GM19463 (cell line): ENCODE measurements around the gene TADA3.
A peak's percentile ranks its signal among the peaks of the same experiment; 100 is the strongest.

Experiments used
- ATAC-seq: cut with Tn5 transposase; IDR thresholded peaks from one replicate; pipeline ENCODE4 v1.9.1; 2021; ENCODE audit warnings: mild to moderate bottlenecking, moderate library complexity; ENCODE audit not compliant: unreplicated experiment

TADA3 gene

DNA sequence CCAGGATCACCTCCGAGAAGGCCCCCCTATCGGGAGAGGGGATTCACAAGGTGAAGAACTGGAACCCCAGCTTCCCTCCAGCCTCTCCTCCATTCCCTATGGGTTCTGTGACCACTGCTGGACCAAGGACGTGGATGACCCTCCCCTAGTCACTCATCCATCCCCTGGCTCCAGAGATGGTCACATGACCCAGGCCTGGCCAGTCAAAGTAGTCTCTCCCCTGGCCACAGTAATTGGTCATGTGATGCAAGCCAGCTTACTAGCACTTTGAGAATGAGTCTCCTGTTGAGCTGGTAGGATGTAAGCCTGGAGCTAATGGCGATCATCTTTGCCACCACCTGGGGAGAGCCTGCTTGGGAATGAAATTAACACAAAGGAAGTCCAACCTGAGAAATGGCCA is 26.4 kb downstream of the TADA3 start:
- no peak for ATAC-seq

DNA sequence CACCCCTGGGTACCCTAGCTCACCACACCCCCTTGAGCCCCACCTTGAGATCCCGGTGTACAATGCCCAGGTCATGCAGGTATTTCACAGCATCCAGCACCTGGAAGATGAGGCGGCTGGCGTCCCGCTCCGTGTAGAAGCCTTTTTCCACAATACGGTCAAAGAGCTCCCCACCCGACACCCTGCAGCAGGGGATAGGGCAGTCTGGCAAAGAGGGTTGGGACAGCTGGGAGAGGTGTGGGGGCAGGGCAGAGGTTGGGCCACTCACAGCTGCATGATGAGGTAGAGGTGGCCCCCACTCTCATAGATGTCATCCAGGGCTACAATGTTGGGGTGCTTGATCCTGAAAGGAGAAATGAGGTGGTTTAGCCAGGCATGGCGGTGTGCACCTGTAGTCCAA is 29.4 kb downstream of the TADA3 start:
- no peak for ATAC-seq

DNA sequence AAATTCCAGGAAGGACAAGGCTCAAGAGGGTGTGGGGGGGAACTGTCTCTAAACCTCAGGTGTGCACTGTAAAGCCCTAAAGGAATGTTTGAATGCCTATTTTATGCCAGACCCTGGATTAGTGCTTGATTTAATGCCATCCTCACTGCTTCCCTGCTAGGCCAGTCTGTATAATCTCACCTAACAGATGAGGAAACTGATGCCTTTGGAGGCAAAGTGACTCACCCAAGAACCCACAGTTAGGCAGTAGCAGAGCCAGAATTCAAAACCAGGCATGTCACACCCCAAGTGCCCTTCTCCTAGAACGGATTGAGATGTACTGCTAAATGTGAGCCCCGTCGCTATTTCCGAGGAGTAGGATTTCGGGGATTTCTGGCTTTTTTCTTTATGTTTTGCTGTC is 30.4 kb downstream of the TADA3 start:
- ATAC-seq: no peak

DNA sequence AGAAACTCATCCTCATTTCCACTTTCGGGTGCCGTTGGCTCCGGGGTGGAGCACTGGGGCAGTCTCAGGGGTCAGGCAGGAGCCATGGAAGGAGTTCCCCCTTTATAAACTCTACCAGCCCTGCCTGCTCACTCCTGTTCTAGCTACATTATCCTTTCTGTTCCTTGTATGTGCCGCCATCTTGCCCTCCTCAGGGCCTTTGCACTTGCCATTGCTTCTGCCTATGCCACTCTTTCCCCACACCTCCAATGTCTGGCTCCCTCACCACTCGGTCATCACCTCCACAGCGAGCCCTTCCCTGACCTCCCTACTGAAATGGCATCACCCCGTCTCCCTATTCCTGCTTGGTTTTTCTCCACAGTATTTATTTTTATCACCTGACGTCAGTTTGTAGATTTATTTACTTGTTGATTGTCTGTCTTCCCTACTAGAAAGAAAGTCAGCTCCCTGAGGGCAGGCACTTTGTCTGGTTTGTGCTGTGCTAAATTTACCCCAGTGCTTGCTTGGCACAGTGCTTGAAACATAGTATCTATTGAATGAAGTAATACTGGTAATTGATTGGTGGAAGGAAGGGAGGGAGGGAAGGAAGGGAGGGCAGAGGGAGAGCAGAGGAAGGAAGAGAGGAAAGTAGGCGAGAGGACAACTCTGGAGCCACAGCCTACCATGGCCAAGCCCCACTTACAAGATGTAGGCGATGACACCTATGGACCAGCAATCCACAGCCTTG is 31.3 kb downstream of the TADA3 start:
- no peak for ATAC-seq

DNA sequence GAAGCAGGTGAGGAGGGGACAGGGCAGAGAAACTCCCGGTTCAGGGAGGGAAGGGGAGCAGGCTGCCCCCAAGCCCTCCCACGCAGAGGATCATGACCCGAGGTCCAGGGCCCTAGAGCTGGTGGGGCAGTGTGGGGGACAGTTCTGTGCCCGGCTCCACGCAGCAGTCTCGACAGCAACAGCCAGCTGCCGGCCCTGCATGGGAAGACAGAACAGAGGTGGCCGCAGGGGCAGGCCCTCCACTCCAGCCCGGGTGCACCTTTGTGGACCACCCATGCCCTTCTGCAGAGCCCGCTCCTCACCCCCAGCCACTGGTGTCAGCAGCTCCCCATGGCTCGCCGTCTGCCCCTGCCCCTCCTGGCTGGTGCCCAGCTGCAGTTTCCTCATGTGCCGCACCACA is 34.8 kb downstream of the TADA3 start:
- no peak for ATAC-seq

DNA sequence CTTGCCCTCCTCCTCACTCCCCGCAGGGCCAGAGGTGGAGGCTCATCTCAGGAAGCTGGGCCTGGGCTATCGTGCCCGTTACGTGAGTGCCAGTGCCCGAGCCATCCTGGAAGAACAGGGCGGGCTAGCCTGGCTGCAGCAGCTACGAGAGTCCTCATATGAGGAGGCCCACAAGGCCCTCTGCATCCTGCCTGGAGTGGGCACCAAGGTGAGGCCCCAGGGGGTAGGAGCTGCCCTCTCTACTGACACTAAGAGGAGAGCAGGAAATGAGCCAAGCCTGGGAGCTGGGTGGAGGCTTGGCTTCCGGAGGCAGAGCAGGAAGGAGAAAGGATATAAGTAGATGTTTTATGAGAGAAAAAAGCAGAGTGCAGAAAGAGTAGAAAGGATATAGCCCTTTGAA is 37.6 kb downstream of the TADA3 start:
- no peak for ATAC-seq

DNA sequence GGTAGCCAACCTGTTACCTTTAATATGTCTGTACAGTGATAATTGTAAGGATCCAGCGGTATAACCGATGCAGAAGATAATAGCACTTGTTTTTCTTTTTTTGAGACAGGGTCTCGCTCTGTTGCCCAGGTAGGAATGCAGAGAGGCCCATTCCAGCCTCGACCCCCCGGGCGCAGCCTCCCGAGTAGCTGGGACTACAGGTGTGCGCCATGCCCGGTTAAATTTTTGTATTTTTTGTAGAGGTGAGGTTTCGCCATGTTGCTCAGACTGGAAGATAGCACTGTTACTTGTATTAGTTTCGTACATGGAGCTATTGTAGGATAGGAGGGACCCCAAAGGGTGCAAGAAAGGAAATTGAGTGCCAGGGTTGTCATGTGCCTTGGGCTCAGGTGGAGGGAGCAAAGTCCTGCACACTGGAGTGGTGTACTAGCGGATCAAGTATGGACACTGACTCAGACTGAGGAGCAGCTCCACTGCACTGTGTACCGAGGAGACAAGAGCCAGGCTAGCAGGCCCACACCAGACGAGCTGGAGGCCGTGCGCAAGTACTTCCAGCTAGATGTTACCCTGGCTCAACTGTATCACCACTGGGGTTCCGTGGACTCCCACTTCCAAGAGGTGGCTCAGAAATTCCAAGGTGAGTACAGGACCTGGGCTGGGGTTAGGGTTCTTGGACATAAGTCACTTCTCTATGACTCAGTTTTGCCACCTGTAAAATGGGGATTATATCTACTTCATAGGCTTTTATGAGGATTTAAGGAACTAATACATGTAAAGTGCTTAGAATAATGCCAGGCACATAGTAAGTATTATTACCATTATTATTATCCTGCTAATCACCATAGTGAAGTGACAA is 41.5 kb downstream of the TADA3 start:
- no peak for ATAC-seq

DNA sequence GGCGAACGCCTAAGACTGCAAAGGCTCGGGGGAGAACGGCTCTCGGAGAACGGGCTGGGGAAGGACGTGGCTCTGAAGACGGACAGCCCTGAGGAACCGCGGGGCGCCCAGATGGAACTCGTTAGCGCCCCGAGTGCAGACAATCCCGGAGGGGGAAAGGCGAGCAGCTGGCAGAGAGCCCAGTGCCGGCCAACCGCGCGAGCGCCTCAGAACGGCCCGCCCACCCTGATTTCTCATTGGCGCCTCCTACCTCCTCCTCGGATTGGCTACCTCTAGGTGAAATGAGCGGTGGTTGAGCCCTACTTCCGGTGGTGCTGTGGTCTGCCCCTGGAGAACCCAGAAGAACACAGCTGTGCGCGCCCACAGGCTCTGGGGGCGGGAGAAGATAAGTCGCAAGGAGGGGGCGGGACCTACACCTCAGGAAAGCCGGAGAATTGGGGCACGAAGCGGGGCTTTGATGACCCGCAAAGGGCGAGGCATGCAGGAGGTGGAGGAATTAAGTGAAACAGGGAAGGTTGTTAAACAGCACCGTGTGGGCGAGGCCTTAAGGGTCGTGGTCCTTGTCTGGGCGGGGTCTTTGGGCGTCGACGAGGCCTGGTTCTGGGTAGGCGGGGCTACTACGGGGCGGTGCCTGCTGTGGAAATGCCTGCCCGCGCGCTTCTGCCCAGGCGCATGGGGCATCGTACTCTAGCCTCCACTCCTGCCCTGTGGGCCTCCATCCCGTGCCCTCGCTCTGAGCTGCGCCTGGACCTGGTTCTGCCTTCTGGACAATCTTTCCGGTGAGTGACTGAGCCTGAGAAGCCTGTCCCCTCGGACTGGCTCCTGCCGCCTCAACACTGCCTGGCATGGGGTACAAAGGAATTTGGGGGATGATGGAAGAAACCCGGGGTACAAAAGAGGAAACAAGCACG is 42.4 kb downstream of the TADA3 start, which contains the start of gene OGG1:
Gene OGG1 (plus strand): TSS at position 308 of the 911 bp plus-strand sequence. CDS start 335 bp downstream, at position 643.
- peak; percentile 90 for ATAC-seq

DNA sequence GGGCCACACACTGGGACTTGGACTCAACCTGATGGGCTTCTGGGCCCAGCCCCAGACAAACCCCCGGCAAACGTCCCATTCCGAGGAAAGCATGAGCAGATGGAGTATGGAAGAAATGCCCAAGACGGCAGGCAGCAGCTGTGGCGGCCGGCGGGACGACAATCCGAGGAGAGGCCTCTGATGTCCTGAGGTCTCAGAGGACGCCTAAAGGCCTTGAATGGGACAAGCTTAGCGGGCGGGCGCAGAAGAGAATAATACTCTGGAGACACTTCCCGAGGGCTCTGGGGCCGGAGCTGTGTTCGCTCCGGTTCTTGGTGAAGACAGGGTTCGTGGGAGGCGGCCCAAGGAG is 43.0 kb downstream of the TADA3 start:
- no peak for ATAC-seq

DNA sequence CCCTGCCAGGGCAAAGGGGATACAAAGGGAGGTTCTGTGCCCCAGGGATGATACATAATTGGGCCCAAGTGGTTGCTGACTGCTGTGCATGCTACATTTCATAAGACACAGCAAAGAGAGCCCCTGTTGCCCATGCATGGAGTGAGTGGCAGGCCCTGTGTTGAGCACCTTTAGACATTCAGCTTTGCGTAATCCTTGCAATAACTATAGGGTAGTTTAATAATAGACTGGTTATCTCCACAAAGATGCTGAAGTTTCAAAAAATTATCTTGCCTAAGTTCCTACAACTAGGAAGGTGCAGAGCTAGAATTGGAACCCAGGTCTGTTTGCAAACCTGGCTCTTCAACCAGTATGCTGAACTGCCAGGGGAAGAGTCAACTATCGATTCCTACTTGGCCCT is 44.2 kb downstream of the TADA3 start:
- no peak for ATAC-seq

DNA sequence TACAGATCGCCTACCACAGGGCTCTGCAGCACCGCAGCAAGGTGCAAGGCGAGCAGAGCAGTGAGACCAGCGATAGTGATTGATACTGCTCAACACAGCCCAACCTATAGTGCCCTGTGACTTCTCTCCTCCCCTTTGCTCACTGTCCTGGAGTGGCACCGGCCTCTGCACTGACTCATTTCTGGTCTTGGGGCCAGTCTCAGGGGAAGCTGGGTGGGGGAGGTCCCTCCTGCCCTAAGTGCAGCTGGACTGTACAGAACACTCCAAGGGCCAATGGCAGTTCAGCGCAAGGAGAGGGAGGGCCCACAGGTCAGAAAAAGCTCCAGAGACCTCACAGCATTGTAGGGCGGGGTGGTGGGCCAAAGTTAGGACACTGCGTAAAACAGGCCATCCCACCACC is 45.0 kb downstream of the TADA3 start:
- ATAC-seq: no peak

DNA sequence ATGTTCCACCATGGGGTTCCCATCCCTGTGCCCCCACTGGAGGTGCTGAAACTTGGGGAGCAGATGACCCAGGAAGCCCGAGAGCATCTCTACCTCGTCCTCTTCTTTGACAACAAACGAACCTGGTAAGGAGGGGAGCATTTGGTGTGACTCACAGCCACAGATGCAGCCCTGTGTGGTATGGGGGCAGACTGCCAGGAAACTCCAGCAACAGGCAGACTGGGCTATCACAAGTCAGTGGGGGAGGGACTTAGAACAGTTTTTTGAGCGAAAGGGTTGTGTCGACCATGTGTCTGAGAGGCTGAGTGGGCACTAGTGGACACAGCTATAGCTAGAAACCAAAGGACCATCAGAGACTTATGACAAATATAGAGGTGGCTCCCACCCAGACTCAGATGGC is 45.9 kb downstream of the TADA3 start:
- ATAC-seq: no peak

DNA sequence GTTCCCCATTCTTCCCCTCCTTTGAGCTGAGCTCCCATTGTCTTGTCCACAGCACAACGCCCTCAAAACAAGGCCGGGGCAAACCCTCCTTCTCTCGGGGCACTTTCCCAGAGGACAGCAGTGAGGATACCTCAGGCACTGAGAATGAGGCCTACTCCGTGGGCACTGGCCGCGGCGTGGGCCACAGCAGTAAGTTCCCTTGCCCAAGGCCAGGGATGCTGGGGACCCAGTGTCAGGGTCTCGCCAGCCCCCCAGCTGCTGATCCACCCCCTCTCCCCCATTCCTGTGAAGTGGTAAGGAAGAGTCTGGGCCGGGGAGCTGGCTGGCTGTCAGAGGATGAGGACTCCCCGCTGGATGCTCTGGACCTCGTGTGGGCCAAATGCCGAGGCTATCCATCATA is 46.8 kb downstream of the TADA3 start:
- no peak for ATAC-seq

DNA sequence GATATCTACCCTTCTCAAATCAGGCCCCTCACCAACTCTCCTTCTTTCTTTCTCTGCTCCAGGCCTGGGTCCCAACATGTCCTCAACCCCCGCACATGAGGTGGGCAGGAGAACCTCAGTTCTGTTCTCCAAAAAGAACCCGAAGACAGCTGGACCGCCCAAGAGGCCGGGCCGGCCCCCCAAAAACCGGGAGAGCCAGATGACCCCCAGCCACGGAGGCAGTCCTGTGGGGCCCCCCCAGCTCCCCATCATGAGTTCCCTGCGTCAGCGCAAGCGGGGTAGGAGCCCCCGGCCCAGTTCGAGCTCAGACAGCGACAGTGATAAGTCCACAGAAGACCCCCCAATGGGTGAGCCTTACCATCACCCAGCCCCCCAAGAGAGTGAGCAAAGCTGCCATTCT is 48.1 kb downstream of the TADA3 start:
- no peak for ATAC-seq

DNA sequence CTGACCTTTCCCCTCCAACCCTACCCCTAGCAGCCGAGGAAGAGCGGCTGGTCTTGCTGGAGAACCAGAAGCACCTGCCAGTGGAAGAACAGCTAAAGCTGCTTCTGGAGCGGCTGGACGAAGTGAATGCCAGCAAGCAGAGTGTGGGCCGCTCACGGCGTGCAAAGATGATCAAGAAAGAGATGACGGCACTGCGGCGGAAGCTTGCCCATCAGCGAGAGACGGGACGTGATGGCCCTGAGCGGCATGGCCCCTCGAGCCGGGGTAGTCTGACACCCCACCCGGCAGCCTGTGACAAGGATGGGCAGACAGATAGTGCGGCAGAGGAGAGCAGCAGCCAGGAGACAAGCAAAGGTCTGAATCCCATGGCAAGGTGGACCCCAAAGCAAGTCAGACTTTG is 48.7 kb downstream of the TADA3 start:
- no peak for ATAC-seq

DNA sequence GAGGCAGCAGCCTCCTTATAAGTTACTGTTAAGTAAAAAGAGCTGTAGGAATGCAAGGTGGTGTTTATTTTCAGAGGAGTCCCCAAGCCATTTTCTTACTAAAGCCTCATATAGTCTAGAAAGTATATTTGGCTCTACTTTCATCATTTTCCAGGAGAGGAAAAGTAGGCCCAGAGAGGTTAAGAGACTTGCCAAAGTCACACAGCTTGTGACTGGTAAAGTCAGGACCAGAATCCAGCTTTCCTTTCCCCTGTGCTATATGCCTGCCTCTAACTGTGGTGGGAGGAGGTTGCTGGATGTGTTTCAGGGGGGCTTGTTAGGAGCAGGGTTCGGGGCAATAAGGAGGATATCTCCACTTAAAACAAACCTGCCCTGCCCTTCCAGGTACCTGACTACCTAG is 49.7 kb downstream of the TADA3 start:
- ATAC-seq: no peak

DNA sequence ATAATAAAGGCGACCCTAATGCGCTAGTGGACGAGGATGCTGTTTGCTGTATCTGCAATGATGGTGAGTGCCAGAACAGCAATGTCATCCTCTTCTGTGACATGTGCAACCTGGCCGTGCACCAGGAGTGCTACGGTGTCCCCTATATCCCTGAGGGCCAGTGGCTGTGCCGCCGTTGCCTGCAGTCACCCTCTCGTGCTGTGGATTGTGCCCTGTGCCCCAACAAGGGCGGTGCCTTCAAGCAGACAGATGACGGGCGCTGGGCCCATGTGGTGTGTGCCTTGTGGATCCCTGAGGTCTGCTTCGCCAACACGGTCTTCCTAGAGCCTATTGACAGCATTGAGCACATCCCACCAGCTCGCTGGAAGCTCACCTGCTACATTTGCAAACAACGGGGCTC is 53.1 kb downstream of the TADA3 start:
- no peak for ATAC-seq

DNA sequence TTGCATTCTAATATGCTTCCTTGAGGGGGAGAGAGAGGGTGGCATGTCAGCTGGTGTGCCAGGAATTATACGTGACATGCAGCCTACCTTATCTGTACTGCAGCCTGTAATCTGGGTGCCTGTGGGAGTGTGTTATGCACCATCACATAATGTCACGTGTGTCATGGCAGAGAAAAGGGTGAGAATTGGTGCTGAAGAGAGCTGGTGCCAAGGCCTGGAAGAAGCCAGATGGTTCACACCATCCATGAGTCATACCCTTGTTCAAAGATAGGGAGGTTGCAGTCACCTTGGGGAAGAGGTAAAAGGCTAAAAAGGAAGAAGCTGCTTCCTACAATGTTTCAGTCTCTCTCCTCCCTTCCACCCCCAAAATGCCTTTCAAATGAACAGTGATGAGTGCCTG is 55.4 kb downstream of the TADA3 start:
- no peak for ATAC-seq

DNA sequence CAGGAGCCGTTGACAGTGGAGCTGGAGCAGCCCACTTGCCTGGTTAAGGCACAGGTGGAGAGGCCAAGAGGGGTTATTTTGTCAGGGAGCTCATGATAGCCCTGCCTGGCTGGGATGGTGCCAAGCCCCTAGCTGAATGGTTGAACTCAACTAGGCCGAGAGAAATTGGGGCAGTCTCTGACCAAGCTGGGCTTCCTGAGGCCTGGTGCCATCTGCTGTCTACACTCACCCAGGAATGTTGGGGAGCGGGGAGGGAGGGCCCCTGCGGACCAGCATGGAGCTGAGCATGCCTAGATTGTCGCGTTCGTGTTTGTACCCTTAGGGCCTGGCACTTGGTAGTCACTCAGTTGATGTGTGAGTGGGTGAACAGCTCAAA is 59.5 kb downstream of the TADA3 start:
- ATAC-seq: no peak

DNA sequence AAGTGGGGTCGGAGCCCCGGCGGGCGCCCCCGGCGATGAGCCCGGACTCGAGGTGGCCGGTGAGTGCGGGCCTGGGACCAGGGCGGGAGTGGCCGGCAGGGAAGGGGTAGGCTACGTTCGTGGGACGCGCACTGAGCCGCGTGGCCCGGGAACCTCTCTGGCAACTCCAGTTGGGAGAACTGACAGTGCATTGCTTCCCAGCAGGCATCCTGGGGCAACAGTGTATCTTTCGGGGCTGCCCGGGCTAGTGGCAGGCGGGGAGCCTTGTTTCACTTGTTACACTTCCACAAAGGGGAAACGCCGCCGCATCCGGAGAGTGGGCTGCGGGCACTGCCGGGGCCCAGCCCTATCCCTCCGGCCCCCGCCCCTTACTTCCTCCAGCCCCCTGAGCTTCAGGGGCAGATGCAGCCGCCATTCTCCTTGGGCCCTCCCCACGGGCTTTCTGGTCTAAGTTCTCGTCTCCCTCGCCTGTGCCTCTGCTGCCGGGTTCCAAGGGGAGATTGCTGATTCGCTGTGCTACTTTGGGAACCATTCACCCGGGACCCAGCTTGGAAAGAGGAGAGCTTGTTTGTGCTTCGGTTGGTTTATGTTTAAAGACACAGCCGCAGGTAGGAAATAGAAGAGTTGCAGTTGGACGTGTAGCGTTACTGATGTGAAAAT is 60.1 kb downstream of the TADA3 start:
- no peak for ATAC-seq
